ENCODE measurements around the gene DLG2. TPM values are rescaled to one million over a fixed set of nuclear protein-coding genes. Genes with fewer than 3 reads are reported as not detected.

Gene DLG2
- total and polyA plus RNA-seq, 9 donors = 2.5 to 20.7 (median 12.0) TPM

GRCh38 chr11:84471501-84471900 lies 1155.6 kb downstream of the DLG2 start:
- Histone ChIP-seq H3K4me1 (ENCODE audit: insufficient read depth) (no peaks in the 10 kb centered on the region), H3K27me3 (no peaks in the 10 kb centered on the region), H3K9me3 (no peaks in the 10 kb centered on the region), H3K36me3 (no peaks in the 10 kb centered on the region), H3K4me3 (no peak overlapping the region), H3K27ac (no peak overlapping the region)
- no peak for DNase-seq
- no peak for TF ChIP-seq POLR2A (IDR thresholded peaks at IDR 0.05)
- no peak for TF ChIP-seq EP300 (IDR thresholded peaks at IDR 0.05)
- intact Hi-C loops (cut with DNase I) = no loop called here
- WGBS, 3 donors = 59 to 76% (median 74%) methylated on average over 1 of the region's 1 CpG

- no peak for DNase-seq
- H3K27me3 ChIP-seq = no peaks in the 10 kb centered on the region
- H3K9me3 ChIP-seq = no peaks in the 10 kb centered on the region
- H3K27ac ChIP-seq = no peak overlapping the region
- H3K4me1 ChIP-seq (ENCODE audit: insufficient read depth) = no peaks in the 10 kb centered on the region
- no peak overlapping the region for H3K4me3 ChIP-seq
- no peaks in the 10 kb centered on the region for H3K36me3 ChIP-seq
- intact Hi-C loops (cut with DNase I) = no loop called here
- TF ChIP-seq POLR2A (IDR thresholded peaks at IDR 0.05) (no peak), CTCF (IDR thresholded peaks at IDR 0.05) (no peak), EP300 (IDR thresholded peaks at IDR 0.05) (no peak)
These were observed 1158.9 kb downstream of the DLG2 start for GRCh38 chr11:84468235-84468634.

- Histone ChIP-seq H3K4me3 (no peak overlapping the region), H3K27me3 (no peaks in the 10 kb centered on the region), H3K27ac (no peak overlapping the region), H3K36me3 (no peaks in the 10 kb centered on the region), H3K4me1 (ENCODE audit: insufficient read depth) (no peaks in the 10 kb centered on the region), H3K9me3 (no peaks in the 10 kb centered on the region)
- intact Hi-C loops (cut with DNase I) = no loop called here
- TF ChIP-seq EP300 (IDR thresholded peaks at IDR 0.05) = no peak
- 66 to 69% (median 68%) methylated on average over 4 of the region's 4 CpGs for WGBS, 3 donors
- no peak for DNase-seq
These were observed 1162.1 kb downstream of the DLG2 start for GRCh38 chr11:84465040-84465439.

DNA sequence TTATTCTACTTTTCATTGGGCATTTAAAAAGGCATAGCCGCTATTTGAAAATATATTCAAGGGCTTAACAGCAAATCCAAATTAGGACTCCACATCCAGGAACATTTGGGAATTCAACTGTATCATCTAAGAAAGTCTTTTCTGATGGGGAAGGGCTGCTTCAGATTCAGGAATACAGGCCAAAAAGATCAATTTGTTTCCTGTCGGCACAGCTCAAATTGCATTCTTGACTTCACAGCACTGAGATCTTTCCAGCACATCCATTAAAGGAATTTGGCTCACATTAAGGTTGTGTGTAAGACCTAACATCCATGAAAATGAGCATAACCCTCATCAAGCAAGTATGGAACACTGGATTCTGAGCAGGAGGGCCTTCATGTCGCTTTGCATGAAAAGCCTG lies 1171.5 kb downstream of the DLG2 start:
- Histone ChIP-seq H3K4me3 (no peak overlapping the region), H3K27me3 (no peaks in the 10 kb centered on the region), H3K9me3 (no peaks in the 10 kb centered on the region), H3K36me3 (no peaks in the 10 kb centered on the region), H3K4me1 (ENCODE audit: insufficient read depth) (no peaks in the 10 kb centered on the region), H3K27ac (no peak overlapping the region)
- DNase-seq = no peak
- intact Hi-C loops (cut with DNase I) = no loop called here
- whole genome bisulfite sequencing, 3 donors = 66 to 73% (median 67%) methylated on average over 3 of the region's 3 CpGs
- TF ChIP-seq POLR2A (IDR thresholded peaks at IDR 0.05) = no peak
- TF ChIP-seq CTCF (IDR thresholded peaks at IDR 0.05) = no peak
- TF ChIP-seq EP300 (IDR thresholded peaks at IDR 0.05) = no peak

- no peaks in the 10 kb centered on the region for H3K9me3 ChIP-seq
- H3K36me3 ChIP-seq = no peaks in the 10 kb centered on the region
- H3K4me3 ChIP-seq = no peak overlapping the region
- H3K4me1 ChIP-seq (ENCODE audit: insufficient read depth) = no peaks in the 10 kb centered on the region
- intact Hi-C loops (cut with DNase I) = no loop called here
- H3K27ac ChIP-seq = no peak overlapping the region
- no peaks in the 10 kb centered on the region for H3K27me3 ChIP-seq
- DNase-seq = no peak
- no peak for TF ChIP-seq POLR2A (IDR thresholded peaks at IDR 0.05)
These were observed 1174.9 kb downstream of the DLG2 start for GRCh38 chr11:84452211-84452610.

DNA sequence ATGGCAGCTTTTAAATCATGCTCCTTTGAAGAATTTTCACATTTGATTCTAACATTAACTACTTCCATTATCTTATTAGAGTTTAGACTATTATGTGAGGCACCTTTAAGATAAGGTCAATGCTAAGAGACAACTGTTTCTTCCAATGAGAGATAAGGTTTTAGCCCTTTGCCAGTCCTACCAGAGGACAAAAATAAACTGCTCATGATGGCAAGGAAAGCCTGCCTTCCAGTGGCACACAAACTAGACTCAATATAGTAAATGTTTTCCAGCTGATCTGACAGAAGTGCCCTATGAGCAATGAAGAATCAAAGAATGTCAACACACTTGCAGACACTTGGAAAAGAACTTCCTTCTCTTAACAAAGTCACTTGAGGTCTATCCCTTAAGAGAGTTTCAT lies 1188.6 kb downstream of the DLG2 start:
- no peaks in the 10 kb centered on the region for H3K27me3 ChIP-seq
- H3K9me3 ChIP-seq = no peaks in the 10 kb centered on the region
- H3K27ac ChIP-seq = no peak overlapping the region
- no peaks in the 10 kb centered on the region for H3K4me1 ChIP-seq (ENCODE audit: insufficient read depth)
- DNase-seq = no peak
- intact Hi-C loops (cut with DNase I) = no loop called here
- H3K4me3 ChIP-seq = no peak overlapping the region
- TF ChIP-seq CTCF (IDR thresholded peaks at IDR 0.05) = no peak
- TF ChIP-seq POLR2A (IDR thresholded peaks at IDR 0.05) = no peak
- TF ChIP-seq EP300 (IDR thresholded peaks at IDR 0.05) = no peak
- H3K36me3 ChIP-seq = no peaks in the 10 kb centered on the region

Data from ovary (tissue), 9 donors.